ENCODE measurements around the gene ST7L.

- TF ChIP-seq NFIC (IDR thresholded peaks at IDR 0.05) (no peak), YY1 (IDR thresholded peaks at IDR 0.05; ENCODE audit: low read depth) (no peak), USF1 (IDR thresholded peaks at IDR 0.05) (no peak), RAD21 (IDR thresholded peaks at IDR 0.05; ENCODE audit: low read depth) (no peak), MAX (IDR thresholded peaks at IDR 0.05) (no peak), REST (IDR thresholded peaks at IDR 0.05; ENCODE audit: low read depth) (no peak), ZBTB7A (IDR thresholded peaks at IDR 0.05; ENCODE audit: low read depth) (no peak), TAF1 (IDR thresholded peaks at IDR 0.05; ENCODE audit: low read depth) (no peak), FOXM1 (IDR thresholded peaks at IDR 0.05; ENCODE audit: borderline replicate concordance, low read depth) (no peak), TCF12 (IDR thresholded peaks at IDR 0.05; ENCODE audit: low read depth) (no peak), CEBPB (IDR thresholded peaks at IDR 0.05) (no peak), CREB1 (IDR thresholded peaks at IDR 0.05; ENCODE audit: low read depth) (no peak), EP300 (IDR thresholded peaks at IDR 0.05; ENCODE audit: borderline replicate concordance) (no peak), EGR1 (IDR thresholded peaks at IDR 0.05) (no peak)
Observed at GRCh38 chr1:112522621-112523020, 96.3 kb downstream of the ST7L start.
